Neural cell (in vitro differentiated cells): Measurements from ENCODE around the gene HBD. TPM values are rescaled to one million over a fixed set of nuclear protein-coding genes. Genes with fewer than 3 reads are reported as not detected.

Source experiments
- H2AFZ ChIP-seq: fragments of 200-600, 300-800 bp; sonication (generic), shearing (Covaris generic); 2 replicates; pipeline ENCODE4 v1.6.0; 2014; ENCODE audit warnings: low read depth, mild to moderate bottlenecking, antibody characterized with exemption, low read length, moderate library complexity
- H3F3A ChIP-seq: fragments of 200-600 bp; shearing (Covaris generic); 2 replicates; pipeline ENCODE4 v1.6.1; 2016; ENCODE audit warnings: mild to moderate bottlenecking, moderate library complexity, mixed read lengths, antibody characterized with exemption, low read length; ENCODE audit not compliant: insufficient read depth, poor library complexity, severe bottlenecking
- H3K27ac ChIP-seq: fragments of 200-600, 300-800 bp; sonication (generic), shearing (Covaris generic); 2 replicates; pipeline ENCODE4 v1.5.1; 2014; ENCODE audit warnings: mild to moderate bottlenecking, low read length, moderate library complexity
- H3K27me3 ChIP-seq: fragments of 300-800, 200-600 bp; sonication (generic), shearing (Covaris generic); 2 replicates; pipeline ENCODE4 v1.6.0; 2014; ENCODE audit warnings: mild to moderate bottlenecking, low read depth, low read length, moderate library complexity; ENCODE audit not compliant: insufficient read depth
- H3K36me3 ChIP-seq: fragments of 300-800, 200-600 bp; sonication (generic), shearing (Covaris generic); 2 replicates; pipeline ENCODE4 v1.5.1; 2014; ENCODE audit warnings: mild to moderate bottlenecking, antibody characterized with exemption, low read length, moderate library complexity; ENCODE audit not compliant: insufficient read depth
- H3K4me2 ChIP-seq: fragments of 300-800, 200-600 bp; sonication (generic), shearing (Covaris generic); 2 replicates; pipeline ENCODE4 v1.6.0; 2014; ENCODE audit warnings: mild to moderate bottlenecking, low read length
- H3K4me3 ChIP-seq: fragments of 300-800, 200-600 bp; sonication (generic), shearing (Covaris generic); 2 replicates; pipeline ENCODE4 v1.5.1; 2014; ENCODE audit warnings: mild to moderate bottlenecking, low read length, moderate library complexity
- H3K79me2 ChIP-seq: fragments of 200-600 bp; shearing (Covaris generic); replicated peaks from 2 replicates; pipeline ENCODE4 v1.6.0; 2014; ENCODE audit warnings: mild to moderate bottlenecking, low read length, moderate library complexity; ENCODE audit not compliant: insufficient read depth
- H3K9ac ChIP-seq: fragments of 300-800, 200-600 bp; sonication (generic), shearing (Covaris generic); 2 replicates; pipeline ENCODE4 v1.6.1; 2016; ENCODE audit warnings: mild to moderate bottlenecking, low read length, mixed read lengths
- H3K9me2 ChIP-seq: fragments of 200-600 bp; shearing (Covaris generic); 2 replicates; pipeline ENCODE4 v1.6.1; 2016; ENCODE audit warnings: mild to moderate bottlenecking, low read length, mixed read lengths; ENCODE audit not compliant: insufficient read depth
- H3K9me3 ChIP-seq: fragments of 200-600, 300-800 bp; sonication (generic), shearing (Covaris generic); 2 replicates; pipeline ENCODE4 v1.6.1; 2016; ENCODE audit warnings: mild to moderate bottlenecking, mixed run types, low read length, moderate library complexity, mixed read lengths
- H4K20me1 ChIP-seq: fragments of 200-600 bp; shearing (Covaris generic); 2 replicates; pipeline ENCODE4 v1.6.1; 2016; ENCODE audit warnings: mild to moderate bottlenecking, mixed run types; ENCODE audit not compliant: insufficient read depth
- CTCF ChIP-seq: fragments of 450-650 bp; IDR thresholded peaks from 2 replicates; pipeline ENCODE4 v1.5.1; 2014; ENCODE audit warnings: antibody characterized with exemption, mild to moderate bottlenecking, moderate library complexity; ENCODE audit not compliant: poor library complexity, severe bottlenecking
- EP300 ChIP-seq: fragments of 450-650 bp; conservative IDR thresholded peaks from 2 replicates; pipeline ENCODE4 v1.6.1; 2014; ENCODE audit warnings: antibody characterized with exemption, mild to moderate bottlenecking, moderate library complexity; ENCODE audit not compliant: poor library complexity, severe bottlenecking
- EZH2 ChIP-seq: fragments of 200-600, 300-800 bp; shearing (Covaris generic), sonication (generic); IDR thresholded peaks from 2 replicates; pipeline ENCODE4 v1.6.1; 2014; ENCODE audit warnings: antibody characterized with exemption, low read length, borderline replicate concordance, mild to moderate bottlenecking; ENCODE audit not compliant: insufficient read depth, poor library complexity, severe bottlenecking
- MXI1 ChIP-seq: fragments of 450-650 bp; conservative IDR thresholded peaks from 2 replicates; pipeline ENCODE4 v1.6.1; 2014; ENCODE audit warnings: antibody characterized with exemption, mild to moderate bottlenecking; ENCODE audit not compliant: poor library complexity, severe bottlenecking
- POLR2AphosphoS5 ChIP-seq: IDR thresholded peaks from 2 replicates; pipeline ENCODE4 v1.6.1; 2012
- RAD21 ChIP-seq: fragments of 450-650 bp; conservative IDR thresholded peaks from 2 replicates; pipeline ENCODE4 v1.6.1; 2014; ENCODE audit warnings: antibody characterized with exemption, mild to moderate bottlenecking, moderate library complexity
- REST ChIP-seq: IDR thresholded peaks from 2 replicates; pipeline ENCODE4 v1.6.1; 2012; ENCODE audit warnings: borderline replicate concordance
- SMC3 ChIP-seq: fragments of 450-650 bp; conservative IDR thresholded peaks from 2 replicates; pipeline ENCODE4 v1.6.1; 2014; ENCODE audit warnings: antibody characterized with exemption, mild to moderate bottlenecking, moderate library complexity; ENCODE audit not compliant: poor library complexity
- TAF1 ChIP-seq: IDR thresholded peaks from 2 replicates; pipeline ENCODE4 v1.6.1; 2012; ENCODE audit warnings: low read depth
- polyA plus RNA-seq: library from polyadenylated mRNA; depleted of rRNA; stranded (reverse); fragments of >200 nt; gene quantifications from 2 replicates; pipeline ENCODE4 v1.2.3, GENCODE V29; 2014

HBD gene
- polyA plus RNA-seq, 1 donor from 2014 or later: not detected

GRCh38 chr11:5232176-5232575 lies 2.1 kb downstream of the HBD start:
- Histone ChIP-seq H3K36me3 (no peaks in the 10 kb centered on the region), H3K27me3 (no peaks in the 10 kb centered on the region), H3K79me2 (no peaks in the 10 kb centered on the region), H4K20me1 (no peaks in the 10 kb centered on the region), H3F3A (no peaks in the 10 kb centered on the region), H2AFZ (no peak overlapping the region), H3K9ac (no peak overlapping the region), H3K9me2 (no peaks in the 10 kb centered on the region), H3K4me2 (no peak overlapping the region), H3K27ac (no peak overlapping the region), H3K4me3 (no peak overlapping the region), H3K9me3 (no peaks in the 10 kb centered on the region)
- no peak for TF ChIP-seq MXI1
- TF ChIP-seq TAF1: no peak
- TF ChIP-seq POLR2AphosphoS5: no peak
- TF ChIP-seq RAD21: no peak
- TF ChIP-seq EP300: no peak
- TF ChIP-seq CTCF: no peak
- TF ChIP-seq EZH2: no peak
- no peak for TF ChIP-seq REST
- no peak for TF ChIP-seq SMC3

GRCh38 chr11:5231111-5231510 lies 3.2 kb downstream of the HBD start:
- no peaks in the 10 kb centered on the region for H3F3A ChIP-seq
- H3K4me2 ChIP-seq: no peak overlapping the region
- H3K9me3 ChIP-seq: no peaks in the 10 kb centered on the region
- no peaks in the 10 kb centered on the region for H3K79me2 ChIP-seq
- H4K20me1 ChIP-seq: no peaks in the 10 kb centered on the region
- H3K9me2 ChIP-seq: no peaks in the 10 kb centered on the region
- no peaks in the 10 kb centered on the region for H3K36me3 ChIP-seq
- H3K9ac ChIP-seq: no peak overlapping the region
- no peak overlapping the region for H2AFZ ChIP-seq
- no peak overlapping the region for H3K4me3 ChIP-seq
- no peak overlapping the region for H3K27ac ChIP-seq
- H3K27me3 ChIP-seq: no peaks in the 10 kb centered on the region
- TF ChIP-seq SMC3 (no peak), MXI1 (no peak), TAF1 (no peak), EZH2 (no peak), EP300 (no peak), RAD21 (no peak), CTCF (no peak), REST (no peak), POLR2AphosphoS5 (no peak)
